Progenitor cell of endocrine pancreas (in vitro differentiated cells): ENCODE data around the gene TMC8. TPM values are rescaled to one million over a fixed set of nuclear protein-coding genes. Genes with fewer than 3 reads are reported as not detected.
A peak's percentile ranks its signal among the peaks of the same experiment; 100 is the strongest.
"Not testable (repeated sequence)": the region's sequence is repeated elsewhere in the genome, so short reads cannot be mapped to it uniquely, and the experiment has no call there.

ENCODE experiments used
- DNase-seq: peaks from one replicate; pipeline ENCODE4 v3.0.0; 2021; ENCODE audit warnings: low spot score; ENCODE audit not compliant: unreplicated experiment
- H3K27ac Mint-ChIP-seq: 2 replicates; pipeline ENCODE4 v1.8.0; 2021; ENCODE audit warnings: mild to moderate bottlenecking, moderate library complexity, mixed read lengths
- H3K27me3 Mint-ChIP-seq: 2 replicates; pipeline ENCODE4 v1.8.0; 2021; ENCODE audit warnings: mixed read lengths
- H3K36me3 Mint-ChIP-seq: 2 replicates; pipeline ENCODE4 v1.8.0; 2022; ENCODE audit warnings: mixed read lengths; ENCODE audit not compliant: insufficient read depth
- H3K4me1 Mint-ChIP-seq: 2 replicates; pipeline ENCODE4 v1.8.0; 2021; ENCODE audit warnings: low read depth, mixed read lengths
- H3K4me3 Mint-ChIP-seq: 2 replicates; pipeline ENCODE4 v1.8.0; 2021; ENCODE audit warnings: low read depth, mild to moderate bottlenecking, moderate library complexity, mixed read lengths
- H3K9me3 Mint-ChIP-seq: 2 replicates; pipeline ENCODE4 v1.8.0; 2021; ENCODE audit warnings: low read depth, mixed read lengths
- CTCF ChIP-seq: fragments of 200-600 bp; sonication (generic); IDR thresholded peaks from one replicate; pipeline ENCODE4 v1.5.0; 2021; ENCODE audit warnings: antibody characterized with exemption, mild to moderate bottlenecking; ENCODE audit not compliant: unreplicated experiment
- total RNA-seq: library from RNA; stranded (reverse); gene quantifications from 2 replicates; pipeline ENCODE4 v1.2.1, GENCODE V29; 2021

TMC8 gene
- total RNA-seq, 1 donor from 2014 or later: 0.12 TPM

GRCh38 chr17:78113804-78114785, 16.5 kb upstream of the TMC8 start:
- Mint-ChIP-seq H3K27me3 (no peaks in the 10 kb centered on the region), H3K4me1 (peaks cover 13% of the 10 kb centered on the region), H3K9me3 (no peaks in the 10 kb centered on the region), H3K36me3 (peaks cover 17% of the 10 kb centered on the region), H3K27ac (no peak overlapping the region), H3K4me3 (no peak overlapping the region)
- TF ChIP-seq CTCF: no peak
- DNase-seq: no peak

- no peaks in the 10 kb centered on the region for H3K27me3 Mint-ChIP-seq
- DNase-seq: no peak
- H3K36me3 Mint-ChIP-seq: peaks cover 16% of the 10 kb centered on the region
- H3K4me3 Mint-ChIP-seq: no peak overlapping the region
- H3K9me3 Mint-ChIP-seq: no peaks in the 10 kb centered on the region
- H3K27ac Mint-ChIP-seq: no peak overlapping the region
- no peak for TF ChIP-seq CTCF
- peaks cover 13% of the 10 kb centered on the region for H3K4me1 Mint-ChIP-seq
These were observed 15.5 kb upstream of the TMC8 start for GRCh38 chr17:78114831-78115723.

- not testable (repeated sequence) for DNase-seq, H3K9me3 Mint-ChIP-seq, H3K4me3 Mint-ChIP-seq, H3K27me3 Mint-ChIP-seq, H3K27ac Mint-ChIP-seq
- peaks cover 13% of the 10 kb centered on the region for H3K4me1 Mint-ChIP-seq
- H3K36me3 Mint-ChIP-seq: peaks cover 11% of the 10 kb centered on the region
These were observed 14.8 kb upstream of the TMC8 start for GRCh38 chr17:78115803-78116202.

- Mint-ChIP-seq H3K36me3 (peaks cover 11% of the 10 kb centered on the region), H3K27me3 (no peaks in the 10 kb centered on the region), H3K4me1 (peaks cover 13% of the 10 kb centered on the region), H3K27ac (peak overlapping the region; percentile 97), H3K4me3 (no peak overlapping the region), H3K9me3 (no peaks in the 10 kb centered on the region)
- no peak for TF ChIP-seq CTCF
- DNase-seq: no peak
These were observed 14.2 kb upstream of the TMC8 start for GRCh38 chr17:78116411-78116810.

- Mint-ChIP-seq H3K36me3 (peaks cover 11% of the 10 kb centered on the region), H3K27me3 (no peaks in the 10 kb centered on the region), H3K27ac (peak overlapping the region; percentile 97), H3K9me3 (no peaks in the 10 kb centered on the region), H3K4me3 (peak overlapping the region; percentile 37), H3K4me1 (peaks cover 13% of the 10 kb centered on the region)
- peak; percentile 78 for TF ChIP-seq CTCF
- DNase-seq: peak; percentile 64
These were observed 13.3 kb upstream of the TMC8 start for GRCh38 chr17:78117027-78117981.
